GM12878 (cell line): ENCODE measurements around the gene TBCA. TPM values are rescaled to one million over a fixed set of nuclear protein-coding genes. Genes with fewer than 3 reads are reported as not detected.

Experiments
- ATAC-seq: fragments of 200-7000 bp; cut with Tn5 transposase; 3 replicates; pipeline ENCODE4 v1.9.1; 2020; ENCODE audit warnings: mild to moderate bottlenecking, moderate library complexity
- BruUV-seq: library from RNA; stranded (reverse); fragments of 400-500 nt; replicated peaks from 2 replicates; lab custom pipeline; 2021; lab: Mats Ljungman, UMichigan
- CTCF ChIA-PET: fragments of 300-600 bp; sonication (Branson Sonifier 250); formaldehyde crosslinking; extraction: SDS; loops from one replicate; lab custom pipeline; 2021; ENCODE audit warnings: inconsistent platforms; lab: Yijun Ruan, JAX
- POLR2A ChIA-PET: fragments of 350-600 bp; formaldehyde crosslinking; extraction: SDS; loops from one replicate; lab custom pipeline; 2021; ENCODE audit warnings: inconsistent platforms; lab: Charles Lee
- RAD21 ChIA-PET: fragments of 300-600 bp; sonication (Branson Sonifier 250); formaldehyde crosslinking; loops from one replicate; lab custom pipeline; 2023; ENCODE audit warnings: antibody characterized with exemption; ENCODE audit not compliant: unreplicated experiment; lab: Charles Lee
- SMC1A ChIA-PET: fragments of 300-600 bp; sonication (Branson Sonifier 250); formaldehyde crosslinking; loops from one replicate; lab custom pipeline; 2023; ENCODE audit not compliant: unreplicated experiment, uncharacterized antibody; lab: Charles Lee
- DNase-seq: peaks from one replicate; pipeline ENCODE4 v3.0.0-alpha.2; 2011; ENCODE audit warnings: low read depth, low spot score
- FAIRE-seq: peaks from 3 replicates; lab custom pipeline; 2011; peaks lifted over from hg19 to GRCh38; lab: Jason Lieb, UNC
- H2AFZ ChIP-seq: 2 replicates; pipeline ENCODE4 v1.6.0; 2011; ENCODE audit warnings: low read depth, low read length, control low read depth; ENCODE audit not compliant: control insufficient read depth
- H3K27ac ChIP-seq: 2 replicates; pipeline ENCODE4 v1.5.1; 2011; ENCODE audit warnings: control low read depth; ENCODE audit not compliant: control insufficient read depth, insufficient read depth
- H3K27me3 ChIP-seq, 2 experiments: replicated peaks in 1 of 2; 2 replicates each; pipeline versions ENCODE4 v1.6.0 to v1.6.1; 2011; ENCODE audit warnings: low read length in 1 of 2; ENCODE audit not compliant: control insufficient read depth in 2 of 2, insufficient read depth in 2 of 2
- H3K36me3 ChIP-seq, 2 experiments: 2 replicates each; pipeline ENCODE4 v1.5.1; 2011; ENCODE audit warnings: low read length in 1 of 2; ENCODE audit not compliant: control insufficient read depth in 2 of 2, insufficient read depth in 2 of 2
- H3K4me1 ChIP-seq: 2 replicates; pipeline ENCODE4 v1.6.1; 2011; ENCODE audit warnings: mild to moderate bottlenecking, low read length, moderate library complexity, mixed read lengths; ENCODE audit not compliant: control insufficient read depth, insufficient read depth
- H3K4me2 ChIP-seq: 2 replicates; pipeline ENCODE4 v1.6.0; 2011; ENCODE audit warnings: control low read depth; ENCODE audit not compliant: control insufficient read depth, insufficient read depth
- H3K4me3 ChIP-seq: fragments of 200-600 bp; sonication (generic); 2 replicates; pipeline ENCODE4 v1.5.1; 2016
- H3K79me2 ChIP-seq: 2 replicates; pipeline ENCODE4 v1.6.0; 2011; ENCODE audit warnings: low read length; ENCODE audit not compliant: control insufficient read depth, insufficient read depth
- H3K9ac ChIP-seq: 2 replicates; pipeline ENCODE4 v1.8.0; 2011; ENCODE audit warnings: low read length, control low read depth, mixed read lengths; ENCODE audit not compliant: control insufficient read depth, insufficient read depth
- H3K9me3 ChIP-seq: replicated peaks from 3 replicates; pipeline ENCODE4 v1.5.1; 2011; ENCODE audit warnings: mild to moderate bottlenecking, low read length; ENCODE audit not compliant: control insufficient read depth, insufficient read depth
- H4K20me1 ChIP-seq: 2 replicates; pipeline ENCODE4 v1.6.0; 2011; ENCODE audit not compliant: control insufficient read depth, insufficient read depth
- BACH1 ChIP-seq: fragments of 450-650 bp; IDR thresholded peaks from 2 replicates; pipeline ENCODE4 v1.6.1; 2017; ENCODE audit warnings: mild to moderate bottlenecking, borderline replicate concordance
- BCL11A ChIP-seq: IDR thresholded peaks from 2 replicates; pipeline ENCODE4 v1.6.1; 2011; ENCODE audit warnings: low read depth, low read length
- BCLAF1 ChIP-seq: fragments of 450-650 bp; IDR thresholded peaks from 2 replicates; pipeline ENCODE4 v1.6.1; 2017; ENCODE audit warnings: antibody characterized with exemption, mild to moderate bottlenecking, moderate library complexity
- CBFB ChIP-seq: IDR thresholded peaks from 2 replicates; pipeline ENCODE4 v1.6.1; 2016; ENCODE audit warnings: antibody characterized with exemption, low read depth
- CBX5 ChIP-seq: sonication (generic); IDR thresholded peaks from 2 replicates; pipeline ENCODE4 v1.6.1; 2016; ENCODE audit warnings: low read depth, moderate library complexity, mild to moderate bottlenecking, inconsistent platforms
- ESRRA ChIP-seq: IDR thresholded peaks from 2 replicates; pipeline ENCODE4 v1.6.1; 2012; ENCODE audit warnings: mild to moderate bottlenecking, low read length, improper control_type of control experiment
- RAD21 ChIP-seq: IDR thresholded peaks from 2 replicates; pipeline ENCODE4 v1.6.1; 2011; ENCODE audit warnings: mild to moderate bottlenecking, low read depth, low read length, moderate library complexity; ENCODE audit not compliant: insufficient read depth
- SMARCA5 ChIP-seq: fragments of 450-650 bp; IDR thresholded peaks from 2 replicates; pipeline ENCODE4 v1.6.1; 2017; ENCODE audit warnings: mild to moderate bottlenecking
- SREBF1 ChIP-seq: IDR thresholded peaks from 2 replicates; pipeline ENCODE4 v1.6.1; 2012; ENCODE audit warnings: mild to moderate bottlenecking, low read length
- TBL1XR1 ChIP-seq: IDR thresholded peaks from 2 replicates; pipeline ENCODE4 v1.6.1; 2012; ENCODE audit warnings: low read depth, low read length, improper control_type of control experiment
- USF2 ChIP-seq: IDR thresholded peaks from 2 replicates; pipeline ENCODE4 v1.6.1; 2011; ENCODE audit warnings: low read depth, low read length, improper control_type of control experiment, borderline replicate concordance
- ZNF622 ChIP-seq: fragments of 450-650 bp; IDR thresholded peaks from 2 replicates; pipeline ENCODE4 v1.6.1; 2017; ENCODE audit warnings: mild to moderate bottlenecking, inconsistent platforms
- WGBS: methylation state at CpG from one replicate; pipeline ENCODE4 v1.1.6; 2016; ENCODE audit warnings: low lambda C conversion rate; ENCODE audit not compliant: insufficient replicate concordance, insufficient coverage; ENCODE audit errors: missing lambda C conversion rate; 5-methylcytosine and 5-hydroxymethylcytosine counted together
- in situ Hi-C: fragments of 300-500 bp; cut with MboI; formaldehyde crosslinking; loops from 9 replicates; pipeline ENCODE4 v1.14.3; 2018; ENCODE audit warnings: mixed read lengths
- intact Hi-C: fragments of 100-400 bp; cut with micrococcal nuclease; formaldehyde crosslinking; loops from one replicate; pipeline ENCODE4 v1.14.2; 2022; ENCODE audit not compliant: unreplicated experiment
- polyA plus RNA-seq, 11 experiments: library from polyadenylated mRNA; depleted of rRNA in 4 of 11; unstranded in 6 of 11; stranded (reverse) in 5 of 11; fragments of >200 nt; fragmentation: Nextera tagmentation in 4 of 11; fragmentation: Illumina TruSeq in 1 of 11; extraction: Ambion mirVana in 4 of 11; extraction: Trizol in 1 of 11; gene quantifications; 1 replicate in 1 of 11; 2 replicates in 10 of 11; pipeline versions ENCODE4 v1.2.1 to v1.2.3, GENCODE V29; 2011 to 2016; ENCODE audit warnings: inconsistent platforms in 2 of 11, missing spikeins in 2 of 11, low read depth in 1 of 11
- total RNA-seq, 4 experiments: library from RNA; depleted of rRNA in 3 of 4; stranded (reverse); fragments of >200 nt in 3 of 4; fragmentation: Illumina TruSeq in 1 of 4; extraction: Trizol in 1 of 4; gene quantifications; 2 replicates each; pipeline versions ENCODE4 v1.2.1 to v1.2.3, GENCODE V29; 2013 to 2021

Gene TBCA
- total and polyA plus RNA-seq, 10 of the 15 experiments (the other 5 are each of a cell fraction or from before 2014, with no cell fraction given), result 86.3 to 647 (median 294) TPM

GRCh38 chr5:77734885-77735284 lies 41.3 kb downstream of the TBCA start:
- Histone ChIP-seq H3K9me3 (peaks cover 4% of the 10 kb centered on the region), H3K79me2 (peaks cover 30% of the 10 kb centered on the region), H3K4me2 (no peak overlapping the region), H3K9ac (no peak overlapping the region), H3K27ac (no peak overlapping the region), H3K27me3 (no peaks in the 10 kb centered on the region), H3K4me3 (no peak overlapping the region), H3K36me3 (no peaks in the 10 kb centered on the region; a peak in 2 of 4 replicates), H2AFZ (no peak overlapping the region), H3K4me1 (no peaks in the 10 kb centered on the region), H4K20me1 (no peaks in the 10 kb centered on the region)
- CTCF ChIA-PET, result no interaction called here
- intact Hi-C loops, result no loop called here
- RAD21 ChIA-PET, result no interaction called here
- WGBS, result 56% methylated on average over 2 of the region's 2 CpGs
- BruUV-seq, result no TSS peak
- TF ChIP-seq USF2, result no peak
- no peak for TF ChIP-seq ESRRA
- TF ChIP-seq BACH1, result no peak
- no peak for TF ChIP-seq SMARCA5
- TF ChIP-seq TBL1XR1, result no peak
- no peak for TF ChIP-seq BCLAF1
- no peak for TF ChIP-seq ZNF622
- TF ChIP-seq CBX5, result no peak
- TF ChIP-seq SREBF1, result no peak
- no peak for TF ChIP-seq RAD21
- TF ChIP-seq BCL11A, result no peak
- TF ChIP-seq CBFB, result no peak
- FAIRE-seq, result no peak
- ATAC-seq, result no peak
- SMC1A ChIA-PET, result interaction anchor here (3.2 kb wide), 1 partner anchor 12 kb away, joined by 17 read pairs; no protein-coding TSS in a partner anchor
- POLR2A ChIA-PET, result no interaction called here
- no peak for DNase-seq
- in situ Hi-C loops, result no loop called here
